GM19193 (cell line): ENCODE data around the gene PLPP6.
A peak's percentile ranks its signal among the peaks of the same experiment; 100 is the strongest.

Source experiments
- POLR2A ChIP-seq: IDR thresholded peaks from 4 replicates; pipeline ENCODE4 v1.6.1; 2011; ENCODE audit not compliant: insufficient read depth, insufficient read length; ENCODE audit errors: extremely low read depth

Gene PLPP6

GRCh38 chr9:4677392-4677791, 15.3 kb downstream of the PLPP6 start:
- no peak for TF ChIP-seq POLR2A

DNA sequence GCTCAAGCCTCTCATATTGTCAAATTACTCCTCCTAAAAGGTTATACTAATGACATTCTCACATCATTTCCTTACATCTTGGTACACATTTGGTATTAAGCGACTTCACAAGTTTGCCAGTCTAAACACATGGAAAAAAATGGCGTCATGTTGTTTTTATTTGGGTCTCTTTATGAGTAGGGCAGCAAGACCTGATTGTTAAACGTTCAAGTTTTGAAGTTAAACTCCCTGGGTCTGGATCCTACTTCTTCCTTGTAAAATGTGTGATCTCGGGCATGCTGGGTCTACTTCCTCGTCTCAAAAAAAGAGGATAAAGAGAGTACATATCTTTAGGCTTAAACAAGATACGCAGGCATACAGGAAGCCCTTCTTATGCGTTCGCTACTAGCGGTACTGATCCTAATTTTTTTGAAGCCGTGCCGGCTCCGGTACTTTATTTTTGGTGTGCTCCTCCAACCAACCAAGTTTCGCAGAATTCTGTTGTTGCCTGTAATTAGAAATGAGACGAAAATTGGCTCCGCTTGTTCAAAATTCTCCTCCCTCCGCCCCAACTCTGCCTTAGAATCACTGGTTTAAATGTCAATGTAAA, 16.7 kb downstream of the PLPP6 start:
- no peak for TF ChIP-seq POLR2A

DNA sequence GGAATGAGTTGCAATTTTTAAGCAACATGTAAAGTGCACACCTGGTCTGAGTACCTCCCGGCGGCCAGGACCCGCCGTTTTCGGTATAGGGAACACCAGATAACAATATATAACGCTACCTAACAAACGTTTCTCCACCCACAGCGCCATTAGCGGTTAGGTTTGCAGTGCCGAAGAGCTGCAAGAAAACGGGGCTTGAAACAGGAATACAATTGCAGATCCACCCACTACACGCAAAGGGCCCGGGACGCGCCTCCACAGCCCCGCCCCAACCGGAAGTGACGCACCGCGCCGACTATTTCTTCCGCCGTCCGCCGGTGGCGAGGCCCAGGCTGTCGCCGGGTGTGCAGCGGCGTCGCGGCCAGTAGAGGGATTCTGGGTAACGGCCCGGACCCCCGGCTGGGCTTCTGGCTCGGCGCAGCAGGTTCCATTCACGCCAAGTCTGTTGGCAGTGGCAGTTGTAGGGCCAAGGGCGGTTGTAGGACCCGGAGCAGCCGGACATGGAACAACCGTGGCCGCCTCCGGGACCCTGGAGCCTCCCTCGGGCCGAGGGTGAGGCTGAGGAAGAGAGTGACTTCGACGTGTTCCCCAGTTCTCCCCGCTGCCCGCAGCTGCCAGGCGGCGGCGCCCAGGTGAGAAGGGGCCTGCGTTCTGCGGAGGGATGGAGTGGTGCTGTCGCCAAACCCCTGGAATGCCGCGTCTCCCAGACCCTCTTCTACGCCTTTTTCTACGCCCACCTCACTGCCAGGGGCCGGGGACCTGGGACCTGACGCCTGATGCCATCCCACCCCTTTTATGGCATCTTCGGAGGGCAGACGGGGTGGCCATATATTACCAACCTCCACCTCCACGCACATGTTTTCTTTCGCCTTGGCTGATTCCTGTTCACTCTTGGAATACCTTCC, 17.4 kb downstream of the PLPP6 start, which contains the start of gene CDC37L1:
Gene CDC37L1, plus strand, starts transcription at position 302 of the 905 bp plus-strand sequence. Its CDS starts 199 bp downstream, at position 501.
- TF ChIP-seq POLR2A = peak; percentile 98

- no peak for TF ChIP-seq POLR2A
These were observed 18.1 kb downstream of the PLPP6 start for GRCh38 chr9:4680173-4680525.

DNA sequence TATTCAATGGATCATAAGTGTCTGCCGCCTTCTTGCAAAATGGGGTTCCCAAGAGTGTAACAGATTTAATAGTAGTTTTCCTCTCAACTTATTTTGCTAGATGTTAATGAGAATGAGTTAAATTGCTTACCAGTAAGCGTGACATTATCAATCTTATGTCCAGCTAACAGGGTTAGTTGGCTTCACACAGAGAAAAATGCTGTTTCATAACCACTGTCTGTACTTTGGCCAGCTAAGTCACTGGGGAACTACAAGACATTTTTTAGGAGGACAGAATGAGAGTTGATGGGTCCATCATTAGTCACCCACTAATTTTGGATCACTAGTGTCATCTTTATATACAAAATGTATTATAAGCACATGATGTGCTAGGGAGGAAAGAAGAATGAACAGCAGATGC, 18.7 kb downstream of the PLPP6 start:
- no peak for TF ChIP-seq POLR2A

DNA sequence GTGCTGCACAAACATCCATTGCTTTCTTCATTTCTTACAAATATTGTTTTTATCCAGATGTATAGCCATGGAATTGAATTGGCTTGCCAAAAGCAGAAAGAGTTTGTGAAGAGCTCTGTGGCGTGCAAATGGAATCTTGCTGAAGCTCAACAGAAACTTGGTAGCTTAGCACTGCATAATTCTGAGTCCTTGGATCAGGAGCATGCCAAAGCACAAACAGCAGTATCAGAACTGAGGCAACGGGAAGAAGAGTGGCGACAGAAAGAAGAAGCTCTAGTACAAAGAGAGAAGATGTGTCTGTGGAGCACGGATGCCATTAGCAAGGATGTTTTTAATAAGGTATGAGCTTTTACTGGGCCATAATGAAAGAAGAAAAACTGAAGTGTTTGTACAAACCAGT, 22.7 kb downstream of the PLPP6 start:
- no peak for TF ChIP-seq POLR2A

DNA sequence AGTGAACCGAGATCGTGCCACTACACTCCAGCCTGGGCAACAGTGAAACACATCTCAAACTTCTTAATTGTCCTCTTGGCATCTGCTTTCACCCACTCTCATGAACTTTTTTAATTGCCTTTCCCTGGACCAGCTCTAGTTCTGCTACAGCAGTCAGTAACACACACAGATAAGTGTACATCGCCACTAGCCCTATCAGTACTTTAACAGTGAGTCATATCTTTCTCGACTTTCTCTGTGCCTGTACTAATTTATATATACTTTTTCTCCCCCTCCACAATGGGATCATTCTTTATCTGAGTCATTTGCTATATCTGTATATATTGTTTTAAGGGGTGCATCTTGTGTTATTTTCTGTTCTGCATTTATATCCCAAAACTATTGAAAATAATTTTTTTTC, 24.0 kb downstream of the PLPP6 start:
- no peak for TF ChIP-seq POLR2A

DNA sequence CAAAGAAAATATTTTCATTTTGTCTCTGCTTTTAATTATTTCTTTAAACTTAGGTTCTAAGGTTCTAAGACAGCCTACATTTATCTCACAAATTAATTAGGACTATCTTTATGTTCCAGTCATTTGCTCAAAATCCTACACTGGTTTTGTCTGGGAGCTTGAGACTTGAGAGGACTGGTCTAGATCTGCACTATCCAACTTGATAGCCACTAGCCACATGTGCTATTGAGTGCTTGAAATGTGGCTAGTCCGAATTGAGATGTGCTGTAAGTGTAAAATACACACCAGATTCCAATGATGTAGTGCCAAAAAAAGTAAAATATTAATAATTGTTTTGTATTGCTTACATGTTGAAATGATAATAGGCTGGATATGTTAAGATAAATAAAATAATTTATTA, 24.5 kb downstream of the PLPP6 start:
- TF ChIP-seq POLR2A = no peak

- TF ChIP-seq POLR2A = no peak
These were observed 26.9 kb downstream of the PLPP6 start for GRCh38 chr9:4689021-4689420.

- TF ChIP-seq POLR2A = no peak
These were observed 27.6 kb downstream of the PLPP6 start for GRCh38 chr9:4689687-4690104.

DNA sequence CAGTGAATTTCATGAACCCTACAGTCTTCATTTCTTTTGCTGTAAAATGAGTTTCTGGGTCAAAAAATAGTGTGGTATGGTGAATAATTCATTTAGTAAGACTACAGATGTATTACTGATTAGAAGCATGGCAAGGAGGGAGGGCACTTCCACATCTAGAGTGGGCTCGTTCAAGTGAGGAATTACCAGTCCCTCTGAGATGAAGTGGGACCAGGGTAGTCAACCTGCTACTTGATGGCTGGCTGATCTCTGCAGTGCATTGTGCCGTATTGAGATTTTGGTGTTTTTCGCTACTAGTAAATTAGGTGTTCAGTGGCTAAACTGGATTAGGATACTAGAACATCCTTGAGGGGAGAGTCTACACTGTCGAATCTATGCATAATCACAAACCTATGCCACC, 28.1 kb downstream of the PLPP6 start:
- no peak for TF ChIP-seq POLR2A

DNA sequence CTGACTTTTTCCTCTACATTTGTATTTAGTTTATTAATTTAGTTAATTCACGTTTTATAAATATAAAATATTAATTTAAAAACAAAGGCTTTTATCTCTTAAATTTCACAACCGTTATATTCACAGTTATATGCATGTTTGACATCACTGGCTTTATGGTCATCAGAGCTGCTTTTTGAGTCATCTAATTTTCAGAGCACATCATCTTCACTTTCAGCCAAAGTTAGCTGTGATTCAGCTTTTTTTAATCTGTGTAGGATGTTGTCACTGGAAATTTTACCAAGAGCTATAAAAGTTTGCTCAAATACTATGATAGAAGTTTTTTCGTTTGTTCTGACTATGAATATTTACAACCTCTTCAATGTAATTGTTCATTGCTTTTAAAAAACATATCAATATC, 29.7 kb downstream of the PLPP6 start:
- TF ChIP-seq POLR2A = no peak

DNA sequence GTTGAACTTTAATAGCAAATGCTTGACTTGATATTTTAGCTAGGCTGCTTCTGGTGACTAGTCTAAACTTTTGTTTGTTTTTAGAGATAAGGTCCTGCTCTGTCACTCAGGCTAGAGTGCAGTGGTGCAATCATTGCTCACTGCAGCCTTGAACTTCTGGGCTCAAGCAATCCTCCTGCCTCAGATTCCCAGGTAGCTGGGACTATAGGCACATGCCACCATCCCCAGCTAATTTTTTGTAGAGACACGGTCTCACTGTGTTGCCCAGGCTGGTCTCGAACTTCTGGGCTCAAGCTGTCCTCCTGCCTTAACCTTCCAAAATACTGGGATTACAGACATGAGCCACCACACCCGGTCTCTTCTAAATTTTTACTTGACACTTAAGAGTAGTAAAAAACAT, 38.0 kb downstream of the PLPP6 start:
- no peak for TF ChIP-seq POLR2A

GRCh38 chr9:4700932-4701331, 38.8 kb downstream of the PLPP6 start:
- no peak for TF ChIP-seq POLR2A

GRCh38 chr9:4701526-4701925, 39.4 kb downstream of the PLPP6 start:
- no peak for TF ChIP-seq POLR2A

- no peak for TF ChIP-seq POLR2A
These were observed 42.0 kb downstream of the PLPP6 start for GRCh38 chr9:4704129-4704528.
